OCI-LY1 (cell line): ENCODE results near the gene SLC27A2.
"Not testable (repeated sequence)": the region's sequence is repeated elsewhere in the genome, so short reads cannot be mapped to it uniquely, and the experiment has no call there.

ENCODE experiments used
- H2AFZ ChIP-seq: fragments of 200-600 bp; sonication (generic), shearing (Covaris generic); 2 replicates; pipeline ENCODE4 v1.6.0; 2014; ENCODE audit warnings: antibody characterized with exemption, mild to moderate bottlenecking, low read length
- H3F3A ChIP-seq: fragments of 200-600 bp; sonication (generic), shearing (Covaris generic); 2 replicates; pipeline ENCODE4 v1.6.0; 2014; ENCODE audit warnings: mild to moderate bottlenecking, antibody characterized with exemption, low read length, moderate library complexity; ENCODE audit not compliant: insufficient read depth
- H3K27ac ChIP-seq: fragments of 200-600 bp; sonication (generic); 2 replicates; pipeline ENCODE4 v1.5.1; 2014; ENCODE audit warnings: low read length, mixed run types, mild to moderate bottlenecking, low read depth; ENCODE audit not compliant: poor library complexity, severe bottlenecking
- H3K27me3 ChIP-seq: fragments of 200-600 bp; sonication (generic); 2 replicates; pipeline ENCODE4 v1.6.0; 2014; ENCODE audit warnings: antibody characterized with exemption, mild to moderate bottlenecking, low read length, moderate library complexity; ENCODE audit not compliant: insufficient read depth
- H3K36me3 ChIP-seq: fragments of 200-600 bp; sonication (generic); 2 replicates; pipeline ENCODE4 v1.6.1; 2014; ENCODE audit warnings: mild to moderate bottlenecking, antibody characterized with exemption, low read length, moderate library complexity, mixed read lengths; ENCODE audit not compliant: insufficient read depth
- H3K4me1 ChIP-seq: fragments of 200-600 bp; sonication (generic); 2 replicates; pipeline ENCODE4 v1.5.1; 2014; ENCODE audit warnings: mild to moderate bottlenecking, low read length, moderate library complexity; ENCODE audit not compliant: insufficient read depth, severe bottlenecking
- H3K4me2 ChIP-seq: fragments of 200-600 bp; sonication (generic), shearing (Covaris generic); 2 replicates; pipeline ENCODE4 v1.6.1; 2014; ENCODE audit warnings: low read length
- H3K4me3 ChIP-seq: fragments of 200-600 bp; sonication (generic); 2 replicates; pipeline ENCODE4 v1.5.1; 2014; ENCODE audit warnings: low read length, low read depth, mild to moderate bottlenecking, mixed read lengths; ENCODE audit not compliant: poor library complexity, severe bottlenecking
- H3K79me2 ChIP-seq: fragments of 200-600 bp; shearing (Covaris generic); 2 replicates; pipeline ENCODE4 v1.6.1; 2016; ENCODE audit warnings: mixed run types, low read length, mixed read lengths; ENCODE audit not compliant: insufficient read depth
- H3K9ac ChIP-seq: fragments of 200-600 bp; sonication (generic), shearing (Covaris generic); 2 replicates; pipeline ENCODE4 v1.6.1; 2014; ENCODE audit warnings: mild to moderate bottlenecking, low read length, mixed read lengths
- H3K9me2 ChIP-seq: fragments of 200-600 bp; sonication (generic), shearing (Covaris generic); 2 replicates; pipeline ENCODE4 v1.6.1; 2014; ENCODE audit warnings: low read depth, mild to moderate bottlenecking, low read length, mixed read lengths
- H3K9me3 ChIP-seq: fragments of 200-600 bp; shearing (Covaris generic); 2 replicates; pipeline ENCODE4 v1.6.1; 2014; ENCODE audit warnings: low read length, mixed read lengths
- H4K20me1 ChIP-seq: fragments of 200-600 bp; sonication (generic), shearing (Covaris generic); 2 replicates; pipeline ENCODE4 v1.6.0; 2016; ENCODE audit warnings: mild to moderate bottlenecking, low read length; ENCODE audit not compliant: insufficient read depth
- EZH2 ChIP-seq: fragments of 200-600 bp; sonication (generic), shearing (Covaris generic); IDR thresholded peaks from 2 replicates; pipeline ENCODE4 v1.8.0; 2017; ENCODE audit warnings: borderline replicate concordance, mixed run types, mild to moderate bottlenecking, antibody characterized with exemption, low read length, moderate library complexity, mixed read lengths
- TF ChIP-seq, protein P1 (sequence below): fragments of 200-600 bp; sonication (generic), shearing (Covaris generic); IDR thresholded peaks from 2 replicates; pipeline ENCODE4 v1.5.1; 2017; ENCODE audit warnings: mild to moderate bottlenecking, antibody characterized with exemption, low read length, moderate library complexity, mixed read lengths

Gene SLC27A2

DNA sequence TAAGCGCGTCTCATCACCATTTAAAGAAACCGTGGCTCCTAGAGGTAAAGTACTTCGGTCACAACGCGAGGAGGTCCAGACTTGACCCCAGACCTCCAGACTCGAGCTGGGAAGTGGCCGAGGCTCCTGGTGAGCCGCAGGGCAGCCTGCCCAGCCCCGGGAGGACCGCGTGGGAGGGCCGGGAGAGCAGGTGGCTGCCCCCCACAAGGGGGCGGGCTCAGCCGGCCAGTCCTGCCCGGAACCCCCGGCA is at the start of gene SLC27A2:
TSS of gene SLC27A2 (plus strand) at position 228 of the 250 bp plus-strand sequence. CDS start 232 bp downstream, outside the sequence.
- Histone ChIP-seq H2AFZ (no peak within 1 kb of the TSS), H3K4me3 (peak within 1 kb of the TSS; percentile 59), H3K9me2 (no peaks in the 10 kb centered on the region), H3K9ac (peak within 1 kb of the TSS; percentile 23; the same call in 1 of the 2 replicates), H3K27ac (no peak within 1 kb of the TSS), H3K4me2 (peak within 1 kb of the TSS; percentile 69), H3K9me3 (no peaks in the 10 kb centered on the region), H3K27me3 (no peaks in the 10 kb centered on the region), H3K79me2 (no peaks in the 10 kb centered on the region), H3K4me1 (no peaks in the 10 kb centered on the region), H3F3A (no peaks in the 10 kb centered on the region), H3K36me3 (no peaks in the 10 kb centered on the region), H4K20me1 (no peaks in the 10 kb centered on the region)
- no peak for TF ChIP-seq EZH2
- TF ChIP-seq, protein P1, sequence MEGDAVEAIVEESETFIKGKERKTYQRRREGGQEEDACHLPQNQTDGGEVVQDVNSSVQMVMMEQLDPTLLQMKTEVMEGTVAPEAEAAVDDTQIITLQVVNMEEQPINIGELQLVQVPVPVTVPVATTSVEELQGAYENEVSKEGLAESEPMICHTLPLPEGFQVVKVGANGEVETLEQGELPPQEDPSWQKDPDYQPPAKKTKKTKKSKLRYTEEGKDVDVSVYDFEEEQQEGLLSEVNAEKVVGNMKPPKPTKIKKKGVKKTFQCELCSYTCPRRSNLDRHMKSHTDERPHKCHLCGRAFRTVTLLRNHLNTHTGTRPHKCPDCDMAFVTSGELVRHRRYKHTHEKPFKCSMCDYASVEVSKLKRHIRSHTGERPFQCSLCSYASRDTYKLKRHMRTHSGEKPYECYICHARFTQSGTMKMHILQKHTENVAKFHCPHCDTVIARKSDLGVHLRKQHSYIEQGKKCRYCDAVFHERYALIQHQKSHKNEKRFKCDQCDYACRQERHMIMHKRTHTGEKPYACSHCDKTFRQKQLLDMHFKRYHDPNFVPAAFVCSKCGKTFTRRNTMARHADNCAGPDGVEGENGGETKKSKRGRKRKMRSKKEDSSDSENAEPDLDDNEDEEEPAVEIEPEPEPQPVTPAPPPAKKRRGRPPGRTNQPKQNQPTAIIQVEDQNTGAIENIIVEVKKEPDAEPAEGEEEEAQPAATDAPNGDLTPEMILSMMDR = peak; percentile 37

DNA sequence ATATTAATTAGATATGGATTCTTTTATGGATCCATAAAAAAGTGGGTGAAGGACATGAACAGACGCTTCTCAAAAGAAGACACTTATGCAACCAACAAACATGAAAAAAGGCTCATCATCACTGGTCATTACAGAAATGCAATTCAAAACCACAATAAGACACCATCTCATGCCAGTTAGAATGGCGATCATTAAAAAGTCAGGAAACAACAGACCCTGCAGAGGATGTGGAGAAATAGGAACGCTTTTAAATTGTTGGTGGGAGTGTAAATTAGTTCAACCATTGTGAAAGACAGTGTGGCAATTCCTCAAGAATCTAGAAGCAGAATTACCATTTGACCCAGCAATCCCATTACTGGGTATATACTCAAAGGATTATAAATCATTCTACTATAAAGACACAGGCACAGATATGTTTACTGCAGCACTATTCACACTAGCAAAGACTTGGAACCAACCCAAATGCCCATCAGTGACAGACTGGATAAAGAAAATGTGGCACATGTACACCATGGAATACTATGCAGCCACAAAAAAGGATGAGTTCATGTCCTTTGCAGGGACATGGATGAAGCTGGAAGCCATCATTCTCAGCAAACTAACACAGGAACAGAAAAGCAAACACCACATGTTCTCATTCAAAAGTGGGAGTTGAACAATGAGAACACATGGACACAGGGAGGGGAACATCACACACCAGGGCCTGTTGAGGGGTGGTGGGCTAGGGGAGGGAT is 49.6 kb upstream of the SLC27A2 start:
- H3K36me3 ChIP-seq, H4K20me1 ChIP-seq, H3K9ac ChIP-seq, H3K79me2 ChIP-seq, H3K9me3 ChIP-seq, H3K4me1 ChIP-seq, H3F3A ChIP-seq, H2AFZ ChIP-seq, H3K27me3 ChIP-seq, H3K9me2 ChIP-seq, H3K27ac ChIP-seq, H3K4me2 ChIP-seq, H3K4me3 ChIP-seq: not testable (repeated sequence)

DNA sequence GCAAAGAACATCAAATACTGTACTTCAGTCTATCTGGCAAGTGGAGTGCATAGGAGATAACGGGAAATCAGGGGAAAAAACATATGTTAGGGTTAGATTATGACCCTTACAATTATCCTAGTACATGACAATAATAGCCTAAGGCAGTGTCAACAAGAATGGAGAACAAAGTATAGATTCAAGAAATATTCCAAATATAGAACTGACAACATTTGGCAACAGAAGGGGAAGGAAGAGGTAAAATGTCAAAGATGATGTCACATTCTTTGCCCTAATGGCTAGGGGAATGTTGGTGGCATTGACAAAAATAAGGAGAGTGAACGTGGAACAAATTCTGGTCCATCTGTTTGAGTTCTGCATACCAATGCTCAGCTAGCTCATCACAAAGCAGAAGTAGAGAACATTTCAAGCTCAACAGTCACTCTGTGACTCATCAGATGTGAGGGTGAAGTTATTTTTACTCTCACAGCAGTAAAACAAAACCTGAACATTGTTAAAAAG is 47.4 kb upstream of the SLC27A2 start:
- TF ChIP-seq, protein P1 = no peak
- no peak for TF ChIP-seq EZH2
- no peaks in the 10 kb centered on the region for H3F3A ChIP-seq
- no peaks in the 10 kb centered on the region for H3K79me2 ChIP-seq
- H3K4me3 ChIP-seq = no peak overlapping the region
- no peak overlapping the region for H2AFZ ChIP-seq
- H3K27ac ChIP-seq = no peak overlapping the region
- H3K9me3 ChIP-seq = no peaks in the 10 kb centered on the region
- no peak overlapping the region for H3K4me2 ChIP-seq
- no peaks in the 10 kb centered on the region for H3K4me1 ChIP-seq
- H3K9ac ChIP-seq = no peak overlapping the region
- no peaks in the 10 kb centered on the region for H3K36me3 ChIP-seq
- no peaks in the 10 kb centered on the region for H3K9me2 ChIP-seq
- H3K27me3 ChIP-seq = no peaks in the 10 kb centered on the region
- H4K20me1 ChIP-seq = no peaks in the 10 kb centered on the region

DNA sequence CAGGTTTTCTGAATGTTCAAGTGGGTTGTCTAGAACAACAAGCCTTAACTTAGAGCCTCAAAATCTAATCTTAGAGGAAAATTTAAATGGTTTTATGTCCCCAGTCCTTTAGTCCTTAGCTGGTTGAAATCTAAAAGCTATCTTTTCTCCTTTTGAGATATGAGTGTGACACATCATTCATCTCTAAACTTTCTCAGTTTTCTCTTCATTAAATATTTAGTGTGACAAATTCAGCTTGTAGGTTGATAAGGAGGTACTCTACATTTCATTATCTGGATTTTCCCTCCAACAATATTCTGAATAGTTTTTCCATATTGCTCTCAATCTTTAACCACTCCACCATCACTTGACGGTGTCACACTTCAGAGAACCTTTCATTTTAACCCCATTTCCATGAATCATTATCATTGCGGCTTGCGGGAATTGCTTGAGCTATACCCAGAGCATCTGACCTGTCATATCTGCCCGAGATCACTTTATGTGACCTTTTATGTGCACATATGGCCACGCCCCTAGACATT is 46.9 kb upstream of the SLC27A2 start:
- no peak overlapping the region for H3K4me3 ChIP-seq

More for the DNA sequence above, 46.9 kb upstream of the SLC27A2 start:
- Histone ChIP-seq H3K9me2 (no peaks in the 10 kb centered on the region), H3K9me3 (no peaks in the 10 kb centered on the region), H3K36me3 (no peaks in the 10 kb centered on the region), H3K9ac (no peak overlapping the region), H3K4me1 (no peaks in the 10 kb centered on the region), H3K27ac (no peak overlapping the region), H4K20me1 (no peaks in the 10 kb centered on the region), H3K79me2 (no peaks in the 10 kb centered on the region), H3K27me3 (no peaks in the 10 kb centered on the region), H3K4me2 (no peak overlapping the region), H3F3A (no peaks in the 10 kb centered on the region), H2AFZ (no peak overlapping the region)
- TF ChIP-seq, protein P1 = no peak
- TF ChIP-seq EZH2 = no peak
